Thyroid gland (tissue), 4 donors: ENCODE results near the gene NOX5. TPM values are rescaled to one million over a fixed set of nuclear protein-coding genes. Genes with fewer than 3 reads are reported as not detected.

Source experiments
- DNase-seq, 2 donors: peaks; one replicate each; pipeline ENCODE4 v3.0.0-alpha.2; 2019
- H3K27ac ChIP-seq, 3 donors: fragments of 200-600 bp; sonication (generic); 1 replicate in 2 of 3; 2 replicates in 1 of 3; pipeline ENCODE4 v1.5.1; 2016 to 2019; ENCODE audit warnings: mild to moderate bottlenecking in 1 of 3, moderate library complexity in 1 of 3
- H3K27me3 ChIP-seq: fragments of 200-600 bp; sonication (generic); one replicate; pipeline ENCODE4 v1.5.1; 2019
- H3K36me3 ChIP-seq, 2 donors: fragments of 200-600 bp; sonication (generic); one replicate each; pipeline ENCODE4 v1.5.1; 2016 to 2019
- H3K4me1 ChIP-seq, 2 donors: fragments of 200-600 bp; sonication (generic); one replicate each; pipeline ENCODE4 v1.5.1; 2017 to 2019
- H3K4me3 ChIP-seq, 3 donors: fragments of 200-600 bp; sonication (generic); replicated peaks in 1 of 3; 1 replicate in 2 of 3; 2 replicates in 1 of 3; pipeline ENCODE4 v1.5.1; 2016; ENCODE audit warnings: mild to moderate bottlenecking in 1 of 3
- H3K9me3 ChIP-seq: fragments of 200-600 bp; sonication (generic); one replicate; pipeline ENCODE4 v1.5.1; 2017
- POLR2A ChIP-seq, 2 donors: fragments of 450-650 bp; IDR thresholded peaks; one replicate each; pipeline ENCODE4 v1.6.1; 2017; ENCODE audit warnings: antibody characterized with exemption in 2 of 2, mild to moderate bottlenecking in 2 of 2, moderate library complexity in 1 of 2
- WGBS, 2 donors: methylation state at CpG; one replicate each; pipeline ENCODE4 v1.1.5; 2017; 5-methylcytosine and 5-hydroxymethylcytosine counted together
- intact Hi-C: fragments of 100-400 bp; cut with DNase I; formaldehyde crosslinking; loops from one replicate; pipeline ENCODE4 v1.15.1; 2023
- total RNA-seq, 4 donors: library from RNA; depleted of rRNA; stranded (reverse); fragments of >200 nt; gene quantifications; one replicate each; pipeline ENCODE4 v1.2.3, GENCODE V29; 2016
- TF ChIP-seq, protein P1 (sequence below), 6 experiments: fragments of 200-600 bp in 3 of 6; fragments of 450-650 bp in 3 of 6; sonication (generic) in 3 of 6; IDR thresholded peaks; one replicate each; pipeline ENCODE4 v1.5.1; 2016 to 2019; ENCODE audit warnings: antibody characterized with exemption in 6 of 6, mild to moderate bottlenecking in 2 of 6, inconsistent platforms in 1 of 6, moderate library complexity in 1 of 6

Gene NOX5
- total RNA-seq, 4 donors from 2014 or later, result 0.22 to 0.88 (median 0.50) TPM

GRCh38 chr15:68994981-68995761, 19.3 kb upstream of the NOX5 start:
- no peak overlapping the region for H3K4me3 ChIP-seq
- no peaks in the 10 kb centered on the region for H3K36me3 ChIP-seq
- DNase-seq, result no peak
- WGBS, 2 donors, result 92 to 95% methylated on average over 9 of the region's 9 CpGs
- H3K27ac ChIP-seq, result no peak overlapping the region
- no peaks in the 10 kb centered on the region for H3K9me3 ChIP-seq
- intact Hi-C loops, result no loop called here
- no peaks in the 10 kb centered on the region for H3K4me1 ChIP-seq
- TF ChIP-seq, protein P1, sequence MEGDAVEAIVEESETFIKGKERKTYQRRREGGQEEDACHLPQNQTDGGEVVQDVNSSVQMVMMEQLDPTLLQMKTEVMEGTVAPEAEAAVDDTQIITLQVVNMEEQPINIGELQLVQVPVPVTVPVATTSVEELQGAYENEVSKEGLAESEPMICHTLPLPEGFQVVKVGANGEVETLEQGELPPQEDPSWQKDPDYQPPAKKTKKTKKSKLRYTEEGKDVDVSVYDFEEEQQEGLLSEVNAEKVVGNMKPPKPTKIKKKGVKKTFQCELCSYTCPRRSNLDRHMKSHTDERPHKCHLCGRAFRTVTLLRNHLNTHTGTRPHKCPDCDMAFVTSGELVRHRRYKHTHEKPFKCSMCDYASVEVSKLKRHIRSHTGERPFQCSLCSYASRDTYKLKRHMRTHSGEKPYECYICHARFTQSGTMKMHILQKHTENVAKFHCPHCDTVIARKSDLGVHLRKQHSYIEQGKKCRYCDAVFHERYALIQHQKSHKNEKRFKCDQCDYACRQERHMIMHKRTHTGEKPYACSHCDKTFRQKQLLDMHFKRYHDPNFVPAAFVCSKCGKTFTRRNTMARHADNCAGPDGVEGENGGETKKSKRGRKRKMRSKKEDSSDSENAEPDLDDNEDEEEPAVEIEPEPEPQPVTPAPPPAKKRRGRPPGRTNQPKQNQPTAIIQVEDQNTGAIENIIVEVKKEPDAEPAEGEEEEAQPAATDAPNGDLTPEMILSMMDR (IDR thresholded peaks at IDR 0.05), result no peak
- no peak for TF ChIP-seq POLR2A (IDR thresholded peaks at IDR 0.05)
- no peaks in the 10 kb centered on the region for H3K27me3 ChIP-seq

GRCh38 chr15:68997050-68997449, 17.4 kb upstream of the NOX5 start:
- Histone ChIP-seq H3K27me3 (no peaks in the 10 kb centered on the region), H3K27ac (no peak overlapping the region), H3K36me3 (no peaks in the 10 kb centered on the region), H3K4me1 (peaks cover 0 to 6% of the 10 kb centered on the region in 2 donors), H3K4me3 (no peak overlapping the region), H3K9me3 (no peaks in the 10 kb centered on the region)
- TF ChIP-seq POLR2A (IDR thresholded peaks at IDR 0.05), result no peak
- TF ChIP-seq, protein P1 (IDR thresholded peaks at IDR 0.05), result no peak
- DNase-seq, result no peak
- intact Hi-C loops, result no loop called here
- 87 to 97% methylated on average over 4 of the region's 4 CpGs for WGBS, 2 donors

- no peaks in the 10 kb centered on the region for H3K9me3 ChIP-seq
- TF ChIP-seq, protein P1 (IDR thresholded peaks at IDR 0.05), result no peak
- TF ChIP-seq POLR2A (IDR thresholded peaks at IDR 0.05), result no peak
- no peak overlapping the region for H3K27ac ChIP-seq
- peaks cover 0 to 6% of the 10 kb centered on the region in 2 donors for H3K4me1 ChIP-seq
- DNase-seq, result no peak
- no peaks in the 10 kb centered on the region for H3K27me3 ChIP-seq
- intact Hi-C loops, result no loop called here
- 76 to 86% methylated on average over 4 of the region's 4 CpGs for WGBS, 2 donors
- no peaks in the 10 kb centered on the region for H3K36me3 ChIP-seq
- H3K4me3 ChIP-seq, result no peak overlapping the region
Observed at GRCh38 chr15:68997930-68998777, 16.3 kb upstream of the NOX5 start.

DNA sequence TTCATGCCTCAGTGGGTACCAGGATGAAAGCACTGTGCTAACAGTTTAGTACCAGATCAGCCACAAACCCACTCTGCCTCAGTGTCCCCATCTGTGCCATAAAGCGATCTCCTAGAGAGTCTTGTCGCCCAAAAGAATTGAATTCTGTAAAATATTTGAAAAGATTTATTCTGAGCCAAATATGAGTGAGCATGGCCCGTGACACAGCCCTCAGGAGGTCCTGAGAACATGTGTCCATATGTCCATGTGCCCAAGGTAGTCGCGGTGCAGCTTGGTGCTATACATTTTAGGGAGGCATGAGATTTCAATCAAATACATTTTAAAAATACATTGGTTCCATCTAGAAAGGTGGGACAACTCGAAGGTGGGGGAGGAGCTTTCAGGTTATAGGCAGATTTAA, 15.4 kb upstream of the NOX5 start:
- Histone ChIP-seq H3K27ac (no peak overlapping the region), H3K4me1 (peaks cover 0 to 6% of the 10 kb centered on the region in 2 donors), H3K36me3 (no peaks in the 10 kb centered on the region), H3K4me3 (no peak overlapping the region), H3K9me3 (no peaks in the 10 kb centered on the region), H3K27me3 (no peaks in the 10 kb centered on the region)
- TF ChIP-seq POLR2A (IDR thresholded peaks at IDR 0.05), result no peak
- TF ChIP-seq, protein P1 (IDR thresholded peaks at IDR 0.05), result no peak
- WGBS, 2 donors, result 93 to 97% methylated on average over 6 of the region's 6 CpGs
- intact Hi-C loops, result no loop called here
- no peak for DNase-seq

DNA sequence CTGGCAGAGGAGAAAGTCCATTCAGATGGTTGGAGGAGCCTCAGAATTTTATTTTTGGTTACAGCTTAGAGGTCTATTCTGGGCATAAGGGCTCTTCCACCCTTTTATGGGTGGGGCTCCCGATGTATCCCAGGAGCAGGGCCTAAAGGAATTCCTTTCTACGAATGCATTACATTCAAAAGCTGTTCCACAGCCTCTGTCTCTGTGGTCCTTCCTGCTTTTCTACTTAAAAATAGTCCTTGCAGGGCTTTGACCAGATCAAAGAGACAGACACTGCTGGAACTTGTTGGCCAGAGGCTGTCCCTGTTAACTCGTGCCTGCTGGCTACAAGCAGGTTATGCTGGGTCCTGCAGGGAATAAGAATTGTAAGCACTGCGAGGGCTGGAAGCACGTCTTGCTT, 14.4 kb upstream of the NOX5 start:
- Histone ChIP-seq H3K27me3 (no peaks in the 10 kb centered on the region), H3K9me3 (no peaks in the 10 kb centered on the region), H3K4me3 (no peak overlapping the region), H3K36me3 (no peaks in the 10 kb centered on the region), H3K27ac (no peak overlapping the region), H3K4me1 (peaks cover 0 to 6% of the 10 kb centered on the region in 2 donors)
- WGBS, 2 donors, result 54 to 64% methylated on average over 5 of the region's 5 CpGs
- no peak for DNase-seq
- TF ChIP-seq POLR2A (IDR thresholded peaks at IDR 0.05), result no peak
- TF ChIP-seq, protein P1 (IDR thresholded peaks at IDR 0.05), result no peak
- intact Hi-C loops, result no loop called here
